HG03469 (cell line): ENCODE measurements around the gene GEMIN2.
"Not testable (repeated sequence)": the region's sequence is repeated elsewhere in the genome, so short reads cannot be mapped to it uniquely, and the experiment has no call there.

ENCODE experiments used
- ATAC-seq: cut with Tn5 transposase; IDR thresholded peaks from one replicate; pipeline ENCODE4 v1.9.1; 2021; ENCODE audit warnings: mild to moderate bottlenecking, moderate library complexity, moderate number of reproducible peaks; ENCODE audit not compliant: unreplicated experiment

GEMIN2 gene

GRCh38 chr14:39109893-39110715, 4.0 kb upstream of the GEMIN2 start:
- no peak for ATAC-seq

DNA sequence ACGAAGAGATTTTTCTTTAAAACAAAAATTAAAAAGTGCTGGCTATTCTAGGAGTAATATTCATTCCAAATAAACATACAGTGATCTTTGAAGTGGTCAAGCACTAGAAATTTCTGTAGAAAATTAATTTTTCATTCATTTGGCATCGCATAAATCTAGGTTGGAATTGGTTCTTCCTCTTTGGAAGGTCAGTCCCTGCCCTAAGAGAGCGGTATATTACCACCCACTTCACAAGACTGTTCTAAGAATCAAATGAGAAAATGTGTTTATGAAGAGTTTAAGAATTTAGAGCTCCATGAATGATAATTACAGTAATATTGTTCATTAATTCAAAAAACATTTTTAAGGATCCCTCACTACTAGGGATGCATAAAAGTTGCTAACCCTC, 444 bp upstream of the GEMIN2 start:
- ATAC-seq: no peak

DNA sequence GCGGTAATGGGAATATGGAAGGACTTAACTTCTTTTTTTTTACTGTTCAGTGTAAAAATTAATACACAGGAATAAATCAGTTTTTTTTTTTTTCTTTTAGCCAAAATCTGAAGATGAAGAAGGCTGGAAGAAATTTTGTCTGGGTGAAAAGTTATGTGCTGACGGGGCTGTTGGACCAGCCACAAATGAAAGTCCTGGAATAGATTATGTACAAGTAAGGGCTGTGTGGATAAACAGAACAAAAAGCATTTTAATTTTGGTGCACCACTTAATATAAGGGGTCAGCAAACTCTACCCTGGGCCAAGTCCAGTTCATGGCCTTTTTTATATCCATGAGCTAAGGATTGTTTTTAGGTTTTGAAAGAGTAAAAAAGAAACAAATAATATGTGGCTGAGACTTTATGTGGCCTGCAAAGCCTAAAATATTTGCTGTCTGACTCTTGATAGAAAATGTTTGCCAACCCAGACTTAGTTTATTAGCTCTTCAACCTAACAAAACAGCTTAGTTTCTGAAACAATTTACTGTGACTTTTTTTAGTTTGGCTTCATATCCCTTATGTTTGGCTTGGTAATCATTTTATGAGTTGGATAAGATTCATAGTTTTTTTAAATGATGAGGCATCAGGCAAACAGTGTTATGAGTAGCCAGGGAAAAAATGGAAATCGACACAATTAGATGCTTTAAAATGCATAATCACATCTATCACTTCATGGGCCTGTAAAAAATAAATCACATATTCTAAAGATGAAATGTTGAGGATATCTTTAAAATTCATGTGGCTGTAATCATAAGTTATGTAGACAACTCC, 8.4 kb downstream of the GEMIN2 start:
- ATAC-seq: no peak

GRCh38 chr14:39137835-39138234, 23.7 kb downstream of the GEMIN2 start:
- not testable (repeated sequence) for ATAC-seq

DNA sequence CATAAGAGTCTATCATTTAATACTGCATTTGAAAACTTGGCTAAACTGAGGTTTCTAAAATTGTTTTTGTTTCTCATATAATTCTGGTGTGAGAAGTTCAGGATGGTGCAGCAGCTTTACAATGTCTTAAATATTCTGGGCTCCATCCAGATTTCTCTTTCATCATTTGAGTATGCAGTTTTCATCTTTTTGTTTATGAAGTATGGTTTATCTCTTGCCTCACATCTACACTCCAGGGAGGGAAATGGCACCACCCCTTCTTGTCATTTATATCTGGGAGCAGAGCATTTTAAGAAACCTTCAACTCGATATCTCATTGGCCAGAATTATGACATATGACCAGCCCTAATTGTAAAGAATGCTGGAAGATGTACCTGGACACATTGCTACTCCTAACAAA, 24.3 kb downstream of the GEMIN2 start:
- no peak for ATAC-seq

DNA sequence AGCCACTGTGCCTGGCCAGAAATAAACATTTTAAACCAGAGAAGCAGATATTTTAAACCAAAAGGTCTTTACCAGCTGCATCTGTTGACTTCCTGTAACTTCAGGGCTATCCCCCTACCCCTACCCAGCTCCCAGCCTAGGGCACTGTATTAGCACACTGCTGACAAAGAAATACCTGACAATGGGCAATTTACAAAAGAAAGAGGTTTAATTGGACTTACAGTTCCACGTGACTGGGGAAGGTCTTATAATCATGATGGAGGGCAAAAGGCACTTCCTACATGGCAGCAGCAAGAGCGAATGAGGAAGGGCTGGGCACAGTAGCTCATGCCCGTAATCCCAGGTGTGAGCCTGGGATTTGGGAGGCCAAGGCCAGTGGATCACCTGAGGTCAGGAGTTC, 26.0 kb downstream of the GEMIN2 start:
- no peak for ATAC-seq

DNA sequence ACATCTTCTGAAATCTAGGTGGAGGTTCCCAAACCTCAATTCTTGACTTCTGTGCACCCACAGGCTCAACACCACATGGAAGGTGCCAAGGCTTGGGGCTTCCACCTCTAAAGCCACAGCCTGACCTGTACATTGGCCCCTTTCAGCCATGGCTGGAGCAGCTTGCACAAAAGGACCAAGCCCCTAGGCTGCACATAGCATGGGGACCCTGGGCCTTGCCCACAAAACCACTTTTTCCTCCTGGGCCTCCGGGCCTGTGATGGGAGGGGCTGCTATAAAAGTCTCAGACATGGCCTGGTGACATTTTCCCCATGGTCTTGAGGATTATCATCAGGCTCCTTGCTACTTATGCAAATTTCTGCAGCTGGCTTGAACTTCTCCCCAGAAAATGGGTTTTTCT, 27.5 kb downstream of the GEMIN2 start:
- not testable (repeated sequence) for ATAC-seq

DNA sequence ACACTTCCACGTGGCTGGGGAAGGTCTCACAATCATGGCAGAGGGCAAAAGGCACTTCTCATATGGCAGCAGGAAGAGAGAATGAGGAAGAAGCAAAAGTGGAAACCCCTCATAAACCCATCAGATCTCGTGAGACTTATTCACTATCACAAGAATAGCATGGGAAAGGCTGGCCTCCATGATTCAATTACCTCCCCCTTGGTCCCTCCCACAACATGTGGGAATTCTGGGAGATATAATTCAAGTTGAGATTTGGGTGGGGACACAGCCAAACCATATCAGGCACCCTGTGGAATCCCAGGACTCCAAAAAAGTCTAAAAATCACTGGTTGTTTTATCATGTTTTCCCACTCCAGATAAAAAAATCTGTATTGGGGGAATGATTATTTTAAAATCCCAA, 29.1 kb downstream of the GEMIN2 start:
- ATAC-seq: not testable (repeated sequence)

- no peak for ATAC-seq
Observed at GRCh38 chr14:39145266-39145966, 31.3 kb downstream of the GEMIN2 start.

GRCh38 chr14:39154594-39155189, 40.6 kb downstream of the GEMIN2 start:
- no peak for ATAC-seq

GRCh38 chr14:39157491-39157890, 43.4 kb downstream of the GEMIN2 start:
- ATAC-seq: no peak

- no peak for ATAC-seq
Observed at GRCh38 chr14:39158222-39158858, 44.2 kb downstream of the GEMIN2 start.

- ATAC-seq: no peak
Observed at GRCh38 chr14:39160494-39160893, 46.4 kb downstream of the GEMIN2 start.

- ATAC-seq: not testable (repeated sequence)
Observed at GRCh38 chr14:39167797-39168320, 53.7 kb downstream of the GEMIN2 start.

GRCh38 chr14:39168591-39168990, 54.5 kb downstream of the GEMIN2 start:
- ATAC-seq: no peak

DNA sequence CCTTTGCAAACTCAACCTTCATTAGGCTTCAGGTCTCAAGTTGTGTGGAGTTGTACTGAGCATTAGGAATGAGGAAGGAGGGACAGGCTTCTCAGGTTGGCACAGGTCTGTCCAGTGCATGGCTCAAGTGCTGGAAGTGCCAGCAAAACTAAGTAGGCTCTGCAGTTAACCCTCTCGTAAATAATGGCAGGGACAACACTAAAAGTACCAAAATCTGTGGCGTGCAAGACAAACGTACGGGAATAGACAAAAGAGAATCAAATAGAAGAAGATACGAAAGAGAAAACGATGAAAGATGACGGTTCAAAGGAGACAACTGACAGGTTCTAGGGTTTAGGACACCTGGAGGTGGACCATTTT, 55.4 kb downstream of the GEMIN2 start:
- ATAC-seq: no peak

DNA sequence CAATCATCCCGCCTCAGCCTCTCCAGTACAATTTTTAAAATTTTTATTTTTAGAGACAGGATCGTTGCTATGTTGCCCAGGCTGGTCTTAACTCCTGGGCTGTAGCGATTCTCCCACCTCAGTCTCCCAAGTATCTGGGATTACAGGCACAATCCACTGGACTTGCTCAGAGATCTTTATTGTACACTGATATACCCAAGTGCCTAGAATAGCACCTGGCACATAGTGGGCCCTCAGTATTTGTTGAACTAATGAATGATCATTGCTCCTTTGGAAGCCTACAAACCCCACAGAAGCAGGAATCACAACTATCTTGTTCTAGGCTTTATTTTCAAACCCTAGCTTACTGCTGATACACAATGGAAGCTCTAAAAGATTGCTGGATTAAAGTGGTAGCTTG, 59.1 kb downstream of the GEMIN2 start:
- no peak for ATAC-seq

DNA sequence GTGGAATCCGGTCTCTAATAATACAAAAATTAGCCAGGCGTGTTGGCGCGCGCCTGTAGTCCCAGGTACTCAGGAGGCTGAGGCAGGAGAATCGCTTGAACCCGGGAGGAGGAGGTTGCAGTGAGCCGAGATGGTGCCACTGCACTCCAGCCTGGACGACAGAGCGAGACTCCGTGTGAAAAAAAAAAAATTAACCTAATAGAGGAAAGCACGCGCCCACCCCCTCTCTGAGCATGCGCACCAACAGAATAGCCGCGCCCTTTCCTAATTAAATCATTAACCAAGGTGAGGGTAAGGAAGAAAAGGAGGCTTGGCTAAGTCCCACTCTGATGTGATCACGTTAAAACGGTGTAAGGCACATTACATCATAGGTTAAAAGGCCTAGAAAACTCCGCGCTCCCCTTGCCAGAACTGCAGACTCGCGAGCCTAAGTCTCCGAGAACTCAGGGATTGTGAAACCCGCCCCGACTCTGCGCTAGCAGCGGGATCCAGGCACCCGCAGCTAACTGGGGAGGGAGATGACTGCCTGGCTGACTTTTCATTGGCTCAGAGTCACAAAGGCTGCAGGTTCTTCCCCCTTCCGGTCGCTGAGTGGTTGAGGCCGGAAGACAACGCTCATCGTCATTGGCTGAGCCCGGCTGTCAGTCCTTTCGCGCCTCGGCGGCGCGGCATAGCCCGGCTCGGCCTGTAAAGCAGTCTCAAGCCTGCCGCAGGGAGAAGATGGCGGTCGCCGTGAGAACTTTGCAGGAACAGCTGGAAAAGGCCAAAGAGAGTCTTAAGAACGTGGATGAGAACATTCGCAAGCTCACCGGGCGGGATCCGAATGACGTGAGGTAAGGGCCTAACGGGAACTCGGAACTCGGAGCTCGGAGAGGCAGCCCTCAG, 60.7 kb downstream of the GEMIN2 start, which contains the start of gene PNN:
TSS of gene PNN (plus strand) at position 695 of the 885 bp plus-strand sequence. CDS start at position 721, 26 bp downstream.
- peak; percentile 93 for ATAC-seq
